Activated naive CD8-positive, alpha-beta T cell treated with anti-CD3 and anti-CD28 coated beads, Interleukin-2, amount 50 U/mL, for 24 hours (primary cell): ENCODE measurements around the gene OSBP2.
A peak's percentile ranks its signal among the peaks of the same experiment; 100 is the strongest.

Experiments used
- ATAC-seq: fragments of 150-1000 bp; cut with Tn5 transposase; one replicate; pipeline ENCODE4 v1.10.0; 2021
- DNase-seq: peaks from one replicate; pipeline ENCODE4 v3.0.0; 2021
- H3K27ac Mint-ChIP-seq: one replicate; pipeline ENCODE4 v1.8.0; 2021; ENCODE audit warnings: mild to moderate bottlenecking, mixed read lengths
- H3K27me3 Mint-ChIP-seq: one replicate; pipeline ENCODE4 v1.8.0; 2021; ENCODE audit warnings: mixed read lengths
- H3K36me3 Mint-ChIP-seq: one replicate; pipeline ENCODE4 v1.8.0; 2021; ENCODE audit warnings: low read depth, mixed read lengths
- H3K4me1 Mint-ChIP-seq: one replicate; pipeline ENCODE4 v1.8.0; 2021; ENCODE audit warnings: mixed read lengths
- H3K4me3 Mint-ChIP-seq: one replicate; pipeline ENCODE4 v1.8.0; 2021; ENCODE audit warnings: mild to moderate bottlenecking, moderate library complexity, mixed read lengths
- H3K9me3 Mint-ChIP-seq: one replicate; pipeline ENCODE4 v1.8.0; 2021; ENCODE audit warnings: mixed read lengths

The OSBP2 gene

GRCh38 chr22:30890686-30891442, 196.2 kb downstream of the OSBP2 start:
- Mint-ChIP-seq H3K27ac (no peak overlapping the region), H3K36me3 (no peaks in the 10 kb centered on the region), H3K4me3 (no peak overlapping the region), H3K4me1 (peaks cover 16% of the 10 kb centered on the region), H3K9me3 (no peaks in the 10 kb centered on the region), H3K27me3 (no peaks in the 10 kb centered on the region)
- ATAC-seq: peak; percentile 47
- DNase-seq: peak; percentile 40

GRCh38 chr22:30891443-30891755, 196.7 kb downstream of the OSBP2 start:
- Mint-ChIP-seq H3K27me3 (no peaks in the 10 kb centered on the region), H3K27ac (no peak overlapping the region), H3K4me1 (peaks cover 16% of the 10 kb centered on the region), H3K36me3 (no peaks in the 10 kb centered on the region), H3K9me3 (no peaks in the 10 kb centered on the region), H3K4me3 (no peak overlapping the region)
- ATAC-seq (no peak), DNase-seq (no peak)

- DNase-seq: no peak
- H3K27ac Mint-ChIP-seq: no peak overlapping the region
These were observed 197.1 kb downstream of the OSBP2 start for GRCh38 chr22:30891781-30892180.

GRCh38 chr22:30892286-30892685, 197.6 kb downstream of the OSBP2 start:
- Mint-ChIP-seq H3K9me3 (no peaks in the 10 kb centered on the region), H3K36me3 (no peaks in the 10 kb centered on the region), H3K27me3 (no peaks in the 10 kb centered on the region), H3K27ac (no peak overlapping the region), H3K4me3 (no peak overlapping the region), H3K4me1 (peaks cover 16% of the 10 kb centered on the region)
- ATAC-seq (no peak), DNase-seq (no peak)

More at GRCh38 chr22:30891781-30892180, 197.1 kb downstream of the OSBP2 start:
- no peak for ATAC-seq
- Mint-ChIP-seq H3K36me3 (no peaks in the 10 kb centered on the region), H3K27me3 (no peaks in the 10 kb centered on the region), H3K4me1 (peaks cover 16% of the 10 kb centered on the region), H3K4me3 (no peak overlapping the region), H3K9me3 (no peaks in the 10 kb centered on the region)

GRCh38 chr22:30892731-30893221, 198.1 kb downstream of the OSBP2 start:
- no peak for ATAC-seq
- Mint-ChIP-seq H3K27me3 (no peaks in the 10 kb centered on the region), H3K27ac (no peak overlapping the region)

GRCh38 chr22:30893434-30894370, 199.0 kb downstream of the OSBP2 start:
- Mint-ChIP-seq H3K4me1 (peaks cover 16% of the 10 kb centered on the region), H3K9me3 (no peaks in the 10 kb centered on the region), H3K36me3 (peaks cover 4% of the 10 kb centered on the region), H3K27me3 (no peaks in the 10 kb centered on the region), H3K27ac (peak overlapping the region; percentile 3), H3K4me3 (no peak overlapping the region)
- no peak for DNase-seq
- no peak for ATAC-seq

More at GRCh38 chr22:30892731-30893221, 198.1 kb downstream of the OSBP2 start:
- Mint-ChIP-seq H3K36me3 (no peaks in the 10 kb centered on the region), H3K4me1 (peaks cover 16% of the 10 kb centered on the region), H3K9me3 (no peaks in the 10 kb centered on the region), H3K4me3 (no peak overlapping the region)
- DNase-seq: no peak

GRCh38 chr22:30894371-30894740, 199.7 kb downstream of the OSBP2 start:
- no peaks in the 10 kb centered on the region for H3K27me3 Mint-ChIP-seq
- H3K4me1 Mint-ChIP-seq: peaks cover 16% of the 10 kb centered on the region
- peaks cover 1% of the 10 kb centered on the region for H3K9me3 Mint-ChIP-seq
- DNase-seq (no peak), ATAC-seq (no peak)
- H3K36me3 Mint-ChIP-seq: peaks cover 4% of the 10 kb centered on the region
- no peak overlapping the region for H3K27ac Mint-ChIP-seq
- no peak overlapping the region for H3K4me3 Mint-ChIP-seq

- Mint-ChIP-seq H3K9me3 (peaks cover 10% of the 10 kb centered on the region), H3K4me1 (no peaks in the 10 kb centered on the region), H3K4me3 (no peak overlapping the region), H3K27me3 (no peaks in the 10 kb centered on the region), H3K36me3 (peaks cover 22% of the 10 kb centered on the region), H3K27ac (no peak overlapping the region)
- no peak for ATAC-seq
- DNase-seq: no peak
These were observed 208.1 kb downstream of the OSBP2 start for GRCh38 chr22:30902496-30903357.

- Mint-ChIP-seq H3K9me3 (peaks cover 10% of the 10 kb centered on the region), H3K36me3 (peaks cover 18% of the 10 kb centered on the region), H3K4me1 (no peaks in the 10 kb centered on the region), H3K4me3 (no peak overlapping the region), H3K27ac (no peak overlapping the region), H3K27me3 (no peaks in the 10 kb centered on the region)
- DNase-seq (no peak), ATAC-seq (no peak)
These were observed 209.3 kb downstream of the OSBP2 start for GRCh38 chr22:30903876-30904460.

GRCh38 chr22:30905696-30906341, 211.1 kb downstream of the OSBP2 start:
- H3K9me3 Mint-ChIP-seq: no peaks in the 10 kb centered on the region
- H3K27me3 Mint-ChIP-seq: no peaks in the 10 kb centered on the region
- ATAC-seq: no peak
- no peak overlapping the region for H3K27ac Mint-ChIP-seq
- no peak overlapping the region for H3K4me3 Mint-ChIP-seq
- peaks cover 18% of the 10 kb centered on the region for H3K36me3 Mint-ChIP-seq
- H3K4me1 Mint-ChIP-seq: no peaks in the 10 kb centered on the region
- no peak for DNase-seq

- Mint-ChIP-seq H3K9me3 (no peaks in the 10 kb centered on the region), H3K4me1 (no peaks in the 10 kb centered on the region), H3K27me3 (no peaks in the 10 kb centered on the region), H3K4me3 (no peak overlapping the region), H3K36me3 (peaks cover 16% of the 10 kb centered on the region), H3K27ac (no peak overlapping the region)
- DNase-seq: no peak
- no peak for ATAC-seq
These were observed 211.7 kb downstream of the OSBP2 start for GRCh38 chr22:30906411-30906810.

GRCh38 chr22:30906946-30907345, 212.3 kb downstream of the OSBP2 start:
- H3K27ac Mint-ChIP-seq: no peak overlapping the region
- no peak overlapping the region for H3K4me3 Mint-ChIP-seq
- ATAC-seq (no peak), DNase-seq (no peak)
- no peaks in the 10 kb centered on the region for H3K27me3 Mint-ChIP-seq
- no peaks in the 10 kb centered on the region for H3K4me1 Mint-ChIP-seq
- H3K9me3 Mint-ChIP-seq: no peaks in the 10 kb centered on the region
- H3K36me3 Mint-ChIP-seq: peaks cover 13% of the 10 kb centered on the region

GRCh38 chr22:30908051-30908461, 213.4 kb downstream of the OSBP2 start:
- no peak for ATAC-seq
- no peak for DNase-seq
- Mint-ChIP-seq H3K27me3 (no peaks in the 10 kb centered on the region), H3K27ac (no peak overlapping the region), H3K36me3 (peaks cover 9% of the 10 kb centered on the region), H3K9me3 (no peaks in the 10 kb centered on the region), H3K4me3 (no peak overlapping the region), H3K4me1 (no peaks in the 10 kb centered on the region)
